PC-9 (cell line): ENCODE results near the gene CXCL3.

ENCODE experiments used
- CTCF ChIP-seq: fragments of 200-600 bp; sonication (generic); conservative IDR thresholded peaks from 2 replicates; pipeline ENCODE4 v1.6.1; 2017; ENCODE audit warnings: mixed run types, antibody characterized with exemption, mild to moderate bottlenecking, moderate library complexity
- EZH2 ChIP-seq: fragments of 200-600 bp; sonication (generic); IDR thresholded peaks from 2 replicates; pipeline ENCODE4 v1.8.0; 2017; ENCODE audit warnings: antibody characterized with exemption, low read depth

GRCh38 chr4:74038086-74038424 is 434 bp downstream of the CXCL3 start:
- TF ChIP-seq CTCF, result 0 out of 2 replicates have a peak, but pooled peaks have one; percentile 48
- TF ChIP-seq EZH2, result no peak
